ENCODE data around the gene HOXA13.

DNA sequence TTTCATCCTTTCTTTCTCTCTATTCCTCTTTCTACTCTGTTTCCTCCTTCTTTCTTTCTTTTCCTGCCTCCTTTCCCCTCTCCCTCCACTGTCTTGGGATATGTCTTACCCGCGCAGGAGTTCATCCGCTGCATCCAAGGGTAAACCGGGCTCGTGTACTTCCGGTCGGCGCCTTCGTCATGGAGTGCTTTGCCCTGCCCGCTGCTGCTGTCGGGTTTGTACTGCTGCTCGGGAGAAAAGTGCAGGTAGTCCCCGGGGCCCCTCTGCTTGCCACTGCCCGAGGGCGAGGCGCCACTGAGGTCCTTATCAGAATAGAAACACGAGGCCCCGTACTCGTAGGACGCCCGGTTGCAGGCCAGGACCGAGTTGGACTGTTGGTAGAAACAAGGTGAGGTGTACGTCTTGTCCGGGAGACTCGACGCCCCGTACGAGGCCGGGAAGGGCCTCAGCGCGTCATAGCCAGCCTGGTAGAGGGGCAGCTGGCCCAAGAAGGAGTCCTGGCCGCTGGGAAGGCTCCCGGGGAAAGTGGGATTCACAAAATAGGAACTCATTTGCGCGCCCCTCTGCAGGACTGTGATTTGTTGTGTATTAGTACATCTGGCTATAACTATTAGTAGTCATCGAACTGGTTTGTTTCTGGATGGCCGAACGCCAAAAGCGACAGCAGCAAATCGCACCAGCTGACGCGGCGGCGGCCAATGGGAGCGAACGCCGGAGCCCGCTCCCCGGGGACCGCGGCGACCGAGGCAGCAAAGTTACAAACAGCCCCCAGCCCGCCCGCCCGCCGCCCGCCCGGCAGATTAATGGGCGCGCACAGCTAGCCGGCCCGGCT, 52.5 kb downstream of the HOXA13 start, which contains the start of gene HOXA6:
- TF ChIP-seq ZNF274 (IDR thresholded peaks at IDR 0.05; ENCODE audit: low read depth, low read length) (no peak), YY1 (IDR thresholded peaks at IDR 0.05; ENCODE audit: insufficient read depth, insufficient read length) (no peak), SUZ12 (IDR thresholded peaks at IDR 0.05; ENCODE audit: extremely low read depth, insufficient read depth, insufficient read length) (no peak)
